MM.1S (cell line): Measurements from ENCODE around the gene ARHGAP23.

Source experiments
- DNase-seq: peaks from one replicate; pipeline ENCODE4 v3.0.0-alpha.2; 2015
- H2AFZ ChIP-seq: fragments of 300-600 bp; sonication (generic); 2 replicates; pipeline ENCODE4 v1.6.0; 2016; ENCODE audit warnings: antibody characterized with exemption, low read length
- H3F3A ChIP-seq: fragments of 300-600 bp; sonication (generic); 2 replicates; pipeline ENCODE4 v1.6.1; 2016; ENCODE audit warnings: mild to moderate bottlenecking, antibody characterized with exemption, low read length, moderate library complexity, mixed read lengths; ENCODE audit not compliant: insufficient read depth
- H3K27ac ChIP-seq: fragments of 300-600 bp; sonication (generic); 2 replicates; pipeline ENCODE4 v1.5.1; 2016; ENCODE audit warnings: mild to moderate bottlenecking, low read length
- H3K27me3 ChIP-seq: fragments of 300-600 bp; sonication (generic); replicated peaks from 2 replicates; pipeline ENCODE4 v1.6.0; 2016; ENCODE audit warnings: low read length; ENCODE audit not compliant: insufficient read depth
- H3K36me3 ChIP-seq: fragments of 300-600 bp; sonication (generic); replicated peaks from 2 replicates; pipeline ENCODE4 v1.6.1; 2016; ENCODE audit warnings: mild to moderate bottlenecking, low read length, mixed read lengths; ENCODE audit not compliant: insufficient read depth
- H3K4me1 ChIP-seq: fragments of 300-600 bp; sonication (generic); 2 replicates; pipeline ENCODE4 v1.6.1; 2016; ENCODE audit warnings: low read length, mixed read lengths
- H3K4me2 ChIP-seq: fragments of 300-600 bp; sonication (generic); 2 replicates; pipeline ENCODE4 v1.6.0; 2016; ENCODE audit warnings: low read depth, low read length
- H3K4me3 ChIP-seq: fragments of 300-600 bp; sonication (generic); 2 replicates; pipeline ENCODE4 v1.5.1; 2016; ENCODE audit warnings: low read length, mixed read lengths
- H3K79me2 ChIP-seq: fragments of 300-600 bp; sonication (generic); 2 replicates; pipeline ENCODE4 v1.6.1; 2016; ENCODE audit warnings: mixed run types, low read length, mixed read lengths
- H3K9ac ChIP-seq: fragments of 300-600 bp; sonication (generic); 2 replicates; pipeline ENCODE4 v1.6.1; 2016; ENCODE audit warnings: low read length, mixed read lengths
- H3K9me2 ChIP-seq: fragments of 300-600 bp; sonication (generic); replicated peaks from 2 replicates; pipeline ENCODE4 v1.6.1; 2016; ENCODE audit warnings: mild to moderate bottlenecking, low read length, mixed read lengths; ENCODE audit not compliant: insufficient read depth
- H3K9me3 ChIP-seq: fragments of 300-600 bp; sonication (generic); replicated peaks from 2 replicates; pipeline ENCODE4 v1.6.1; 2016; ENCODE audit warnings: mild to moderate bottlenecking, low read length, mixed read lengths; ENCODE audit not compliant: insufficient read depth
- H4K20me1 ChIP-seq: fragments of 300-600 bp; sonication (generic); 2 replicates; pipeline ENCODE4 v1.6.1; 2016; ENCODE audit warnings: mild to moderate bottlenecking, low read length, moderate library complexity, mixed read lengths; ENCODE audit not compliant: insufficient read depth
- EZH2 ChIP-seq: fragments of 300-600 bp; sonication (generic); optimal IDR thresholded peaks from 2 replicates; pipeline ENCODE3; 2017; ENCODE audit warnings: low read depth, mild to moderate bottlenecking, antibody characterized with exemption, low read length, mixed read lengths
- EZH2phosphoT487 ChIP-seq: fragments of 300-600 bp; sonication (generic); IDR thresholded peaks from 2 replicates; pipeline ENCODE4 v1.6.1; 2018; ENCODE audit warnings: antibody characterized with exemption, low read length
- TF ChIP-seq, protein P1 (sequence below): fragments of 300-600 bp; sonication (generic); IDR thresholded peaks from 2 replicates; pipeline ENCODE4 v1.5.1; 2016; ENCODE audit warnings: antibody characterized with exemption, low read length, mixed read lengths

Gene ARHGAP23

DNA sequence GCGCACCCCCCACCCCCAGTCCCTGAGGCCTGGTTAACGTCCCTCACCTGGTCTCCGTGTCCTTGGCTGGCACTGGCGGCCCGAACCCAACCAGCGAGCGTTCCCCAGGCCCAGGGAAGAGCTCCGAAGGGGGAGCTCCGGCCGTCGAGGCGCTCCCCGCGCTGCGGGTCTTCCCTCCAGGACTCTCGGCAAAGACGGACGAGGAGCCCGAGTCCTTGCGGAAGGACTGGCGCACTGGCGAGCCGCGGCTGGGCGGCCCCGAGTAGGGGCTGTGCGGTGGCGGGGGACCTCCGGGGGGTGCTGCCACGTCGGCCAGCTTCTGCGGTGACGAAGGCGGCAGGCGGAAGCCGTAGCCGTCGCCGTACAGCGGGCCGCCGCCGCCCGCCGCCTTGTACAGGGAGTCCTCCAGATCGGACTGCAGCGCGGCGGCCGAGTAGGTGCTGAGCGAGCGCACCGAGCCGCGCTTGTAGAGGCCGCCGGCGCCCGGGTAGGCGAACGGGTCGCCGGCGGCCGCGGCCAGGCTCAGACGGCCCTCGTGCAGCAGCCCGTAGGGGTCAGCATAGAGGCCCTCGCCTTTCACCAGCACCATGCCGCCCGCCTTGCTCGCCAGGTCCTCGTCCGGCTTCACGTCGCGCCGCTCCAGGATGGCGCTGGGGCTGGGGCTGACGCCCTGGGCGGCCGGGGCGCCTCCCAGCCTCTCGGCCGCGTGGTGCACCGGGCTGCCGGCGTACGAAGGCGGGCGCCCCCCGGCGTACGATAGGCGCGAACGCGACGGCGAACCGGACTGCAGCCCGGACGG lies 133.4 kb downstream of the ARHGAP23 start:
- no peak for DNase-seq
- no peaks in the 10 kb centered on the region for H3K36me3 ChIP-seq
- no peaks in the 10 kb centered on the region for H3K9me3 ChIP-seq
- H3K4me2 ChIP-seq: no peak overlapping the region
- no peaks in the 10 kb centered on the region for H3K79me2 ChIP-seq
- no peak overlapping the region for H3K27ac ChIP-seq
- peaks cover 63% of the 10 kb centered on the region for H3K27me3 ChIP-seq
- no peak for TF ChIP-seq EZH2phosphoT487
- TF ChIP-seq EZH2: no peak
- TF ChIP-seq, protein P1, sequence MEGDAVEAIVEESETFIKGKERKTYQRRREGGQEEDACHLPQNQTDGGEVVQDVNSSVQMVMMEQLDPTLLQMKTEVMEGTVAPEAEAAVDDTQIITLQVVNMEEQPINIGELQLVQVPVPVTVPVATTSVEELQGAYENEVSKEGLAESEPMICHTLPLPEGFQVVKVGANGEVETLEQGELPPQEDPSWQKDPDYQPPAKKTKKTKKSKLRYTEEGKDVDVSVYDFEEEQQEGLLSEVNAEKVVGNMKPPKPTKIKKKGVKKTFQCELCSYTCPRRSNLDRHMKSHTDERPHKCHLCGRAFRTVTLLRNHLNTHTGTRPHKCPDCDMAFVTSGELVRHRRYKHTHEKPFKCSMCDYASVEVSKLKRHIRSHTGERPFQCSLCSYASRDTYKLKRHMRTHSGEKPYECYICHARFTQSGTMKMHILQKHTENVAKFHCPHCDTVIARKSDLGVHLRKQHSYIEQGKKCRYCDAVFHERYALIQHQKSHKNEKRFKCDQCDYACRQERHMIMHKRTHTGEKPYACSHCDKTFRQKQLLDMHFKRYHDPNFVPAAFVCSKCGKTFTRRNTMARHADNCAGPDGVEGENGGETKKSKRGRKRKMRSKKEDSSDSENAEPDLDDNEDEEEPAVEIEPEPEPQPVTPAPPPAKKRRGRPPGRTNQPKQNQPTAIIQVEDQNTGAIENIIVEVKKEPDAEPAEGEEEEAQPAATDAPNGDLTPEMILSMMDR: no peak
- peaks cover 13% of the 10 kb centered on the region for H3K4me1 ChIP-seq
- H3F3A ChIP-seq: peaks cover 10% of the 10 kb centered on the region; the same call in 1 of the 2 replicates
- H2AFZ ChIP-seq: no peak overlapping the region
- H3K4me3 ChIP-seq: no peak overlapping the region
- no peaks in the 10 kb centered on the region for H4K20me1 ChIP-seq
- no peak overlapping the region for H3K9ac ChIP-seq
- no peaks in the 10 kb centered on the region for H3K9me2 ChIP-seq
